HG03520 (cell line): ENCODE measurements around the gene PIR.

Experiments used
- ATAC-seq: cut with Tn5 transposase; IDR thresholded peaks from one replicate; pipeline ENCODE4 v1.9.1; 2021; ENCODE audit warnings: mild to moderate bottlenecking, moderate library complexity; ENCODE audit not compliant: unreplicated experiment

Gene PIR

DNA sequence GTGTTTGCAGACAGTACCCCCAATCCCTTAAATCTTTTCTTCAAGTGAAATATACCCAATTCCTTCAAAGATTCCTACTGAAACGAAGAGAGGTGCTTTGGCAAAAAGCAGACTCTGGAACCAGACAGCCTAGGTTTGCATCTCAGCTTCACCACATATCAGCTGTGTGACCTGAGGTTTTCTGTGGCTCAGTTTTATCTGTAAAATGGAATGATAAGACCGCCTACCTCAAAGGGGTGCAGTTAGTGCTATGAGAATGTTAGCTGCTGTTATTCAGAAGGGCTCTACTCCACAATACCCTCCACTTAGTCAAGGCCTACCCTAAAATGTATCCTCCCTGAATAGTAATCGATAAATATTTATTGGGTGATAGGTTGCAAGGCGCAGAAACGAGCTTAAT, 664 bp downstream of the PIR start:
- ATAC-seq = no peak

DNA sequence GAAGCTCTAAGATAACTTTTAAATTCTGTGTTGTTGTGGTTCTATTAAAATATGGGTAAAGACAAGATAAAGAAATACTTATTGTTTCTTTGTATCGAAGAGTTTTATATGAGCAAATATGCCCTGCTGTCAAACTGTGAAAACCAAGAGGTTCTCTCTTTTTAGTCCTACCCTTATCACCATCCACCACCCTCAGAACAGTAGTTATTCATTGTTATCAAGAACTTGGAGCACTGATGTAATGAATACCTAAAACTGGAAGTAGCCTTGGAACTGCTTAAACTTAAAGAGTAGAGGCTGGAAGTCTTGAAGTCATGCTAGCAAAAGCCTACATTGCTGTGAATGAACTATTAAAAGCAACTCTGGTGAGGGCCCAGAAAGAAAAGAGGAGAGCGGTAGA, 9.2 kb downstream of the PIR start:
- no peak for ATAC-seq

- ATAC-seq = no peak
These were observed 17.6 kb downstream of the PIR start for GRCh38 chrX:15475486-15475885.

DNA sequence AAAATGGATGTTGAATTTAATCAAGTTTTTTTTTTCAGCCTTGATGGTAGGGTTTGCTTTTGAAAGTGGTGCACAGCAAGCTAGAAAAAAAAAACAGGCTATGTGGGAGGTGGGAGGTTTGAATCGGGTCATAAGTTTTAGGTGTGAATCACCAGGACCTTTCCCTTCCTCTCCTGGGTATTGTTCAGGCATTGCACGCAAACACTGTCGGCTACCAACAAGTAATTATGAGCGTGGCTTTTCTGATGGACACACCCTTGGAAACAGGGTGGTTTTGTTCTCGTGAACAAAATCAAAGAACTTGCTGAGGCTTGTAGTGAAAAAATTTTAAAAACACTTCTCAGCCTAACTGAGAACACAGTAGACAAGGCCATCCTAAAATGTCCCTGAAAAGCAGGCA, 18.1 kb downstream of the PIR start:
- no peak for ATAC-seq

DNA sequence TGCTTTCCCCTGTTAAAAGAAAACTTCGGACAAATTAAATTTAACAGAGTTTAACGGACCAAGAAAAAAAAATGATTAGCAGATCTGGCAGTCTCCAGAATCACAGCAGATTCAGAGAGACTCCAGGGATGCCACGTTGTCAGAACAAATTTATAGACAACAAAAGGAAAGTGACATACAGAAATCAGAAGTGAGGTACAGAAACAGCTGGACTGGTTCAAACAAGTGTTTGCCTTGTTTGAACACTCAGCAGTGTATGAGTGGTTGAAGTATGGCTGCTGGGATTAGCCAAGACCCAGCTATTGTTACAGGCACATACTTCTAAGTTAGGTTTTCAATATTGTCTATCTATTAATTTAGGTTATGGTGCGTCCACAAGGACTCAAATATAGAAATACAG, 19.1 kb downstream of the PIR start:
- no peak for ATAC-seq

DNA sequence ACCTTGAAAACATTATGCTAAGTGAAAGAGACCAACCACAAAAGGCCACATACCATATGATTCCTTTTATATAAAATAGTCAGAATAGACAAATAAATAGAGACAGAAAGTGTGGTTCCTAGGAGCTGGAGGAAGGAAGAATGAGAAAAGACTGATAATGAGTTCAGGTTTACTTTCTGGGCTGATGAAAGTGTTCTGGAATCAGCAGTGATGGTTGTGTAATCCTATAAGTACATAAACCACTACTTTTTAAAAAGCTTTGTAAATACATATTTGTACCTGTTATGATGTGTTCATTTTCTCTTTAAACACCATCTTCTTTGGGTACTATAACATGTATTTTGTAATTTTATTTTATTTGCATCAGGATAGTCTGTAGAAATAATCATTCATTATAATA, 20.6 kb downstream of the PIR start:
- ATAC-seq = no peak

DNA sequence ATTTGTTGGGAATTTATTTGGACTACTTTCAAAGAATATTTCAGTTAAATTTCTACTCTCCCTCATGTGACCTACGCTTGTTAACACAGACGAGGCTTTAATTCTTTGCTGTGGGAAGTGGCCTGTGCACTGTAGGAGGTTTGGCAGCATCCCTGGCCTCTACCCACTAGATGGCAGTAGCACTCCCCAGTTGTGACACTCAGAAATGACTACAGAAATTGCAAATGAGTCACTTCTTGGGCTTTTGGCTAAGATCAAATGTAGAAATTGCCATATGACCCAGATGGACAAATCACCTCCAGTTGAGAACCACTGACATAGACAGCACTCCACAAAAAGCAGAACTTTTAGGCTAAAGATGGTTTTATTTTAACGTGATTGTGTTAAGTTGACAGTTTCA, 22.1 kb downstream of the PIR start:
- peak; percentile 79 for ATAC-seq

DNA sequence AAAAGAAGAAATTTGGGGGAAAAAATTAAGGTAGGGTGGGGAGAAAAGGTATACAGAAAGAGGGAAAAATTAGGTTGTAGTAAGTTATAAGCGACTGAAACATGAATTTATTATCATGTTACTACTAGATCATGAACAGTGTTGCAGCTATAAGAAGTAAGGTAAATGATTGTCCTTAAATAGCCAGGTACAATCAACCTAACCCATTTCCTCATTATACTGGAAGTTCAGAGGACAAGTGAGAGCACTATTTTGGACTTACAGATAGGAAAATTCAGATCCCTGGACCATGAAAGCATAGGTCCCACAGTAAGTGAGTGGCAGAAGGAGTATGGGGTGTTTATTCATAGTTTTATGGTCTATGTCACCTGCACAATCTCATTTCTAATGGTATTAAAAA, 23.5 kb downstream of the PIR start:
- no peak for ATAC-seq

DNA sequence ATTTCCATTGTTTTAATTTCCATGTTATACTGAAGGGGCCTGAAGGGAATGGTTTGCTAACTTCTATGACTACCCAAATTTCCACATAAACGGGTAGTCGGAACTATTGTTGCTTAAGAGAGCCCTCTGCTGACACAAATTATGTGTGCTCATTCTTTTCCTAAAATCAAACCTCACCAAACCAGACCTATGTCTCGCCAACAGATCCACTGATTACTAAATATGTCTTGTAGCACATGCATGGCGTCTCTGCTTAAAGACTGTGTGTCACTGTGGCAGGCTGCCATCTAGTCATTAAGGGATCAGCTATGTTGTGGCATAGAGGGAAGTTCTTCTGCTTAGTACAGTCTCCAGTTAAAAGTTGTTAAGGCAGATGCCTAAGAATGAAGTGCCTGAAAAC, 25.1 kb downstream of the PIR start:
- ATAC-seq = no peak

DNA sequence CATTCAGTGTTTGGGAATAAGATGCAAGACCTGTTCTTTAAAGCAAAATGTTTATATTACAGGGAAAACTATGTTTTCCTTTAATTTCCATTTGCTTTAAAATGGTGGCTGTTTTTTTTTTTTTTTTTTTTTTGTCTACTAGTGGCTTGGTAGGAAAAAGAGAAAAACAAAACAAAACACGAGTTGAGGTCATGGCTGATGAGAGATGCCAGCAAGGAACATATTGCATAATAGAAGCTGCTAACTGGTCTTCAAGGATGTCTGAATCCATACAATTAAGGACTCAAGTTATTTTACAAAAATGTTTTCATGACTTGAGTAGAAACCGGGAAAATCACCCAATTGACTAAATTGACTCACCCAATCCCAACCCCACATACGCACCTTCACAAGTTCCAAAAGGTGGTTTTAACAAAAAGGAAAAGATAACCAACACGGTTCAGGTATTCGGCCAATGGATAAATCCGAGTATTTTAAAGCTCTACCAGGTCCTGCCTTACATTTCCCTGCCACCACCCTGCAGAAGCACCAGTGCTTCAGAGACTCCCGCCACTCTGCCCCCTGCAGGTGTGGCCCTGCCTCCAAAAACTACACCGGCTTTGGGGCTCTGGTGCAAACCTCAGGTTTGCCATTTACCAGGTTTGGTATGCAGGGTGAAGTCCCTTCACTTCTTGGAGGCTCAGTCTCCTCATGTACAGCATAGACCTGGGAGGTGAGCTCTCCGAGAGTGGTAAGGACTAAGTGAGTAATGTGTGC, 27.1 kb downstream of the PIR start:
- no peak for ATAC-seq

GRCh38 chrX:15465347-15465746, 27.8 kb downstream of the PIR start:
- peak; percentile 63 for ATAC-seq

DNA sequence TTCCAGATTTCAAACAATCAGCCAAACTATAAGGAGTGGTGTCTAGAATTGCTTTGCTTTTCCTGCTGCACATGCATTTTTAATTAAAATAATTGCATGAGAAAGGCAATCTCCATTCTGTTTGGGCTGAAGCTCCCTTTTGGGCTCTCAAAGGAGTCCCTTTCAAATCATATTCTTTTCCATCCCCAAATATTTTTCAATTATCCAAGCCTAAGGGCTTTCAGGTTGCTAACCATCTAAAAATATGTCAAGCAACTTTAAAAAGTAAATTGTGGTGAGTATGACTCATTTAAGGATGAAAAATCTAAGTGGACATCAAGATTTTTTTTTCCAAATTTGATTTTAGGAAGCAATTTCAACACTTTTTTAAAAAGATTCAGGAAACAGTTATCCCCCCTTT, 28.4 kb downstream of the PIR start:
- no peak for ATAC-seq

- ATAC-seq = no peak
These were observed 41.2 kb downstream of the PIR start for GRCh38 chrX:15451913-15452312.

- ATAC-seq = no peak
These were observed 45.0 kb downstream of the PIR start for GRCh38 chrX:15448010-15448639.

DNA sequence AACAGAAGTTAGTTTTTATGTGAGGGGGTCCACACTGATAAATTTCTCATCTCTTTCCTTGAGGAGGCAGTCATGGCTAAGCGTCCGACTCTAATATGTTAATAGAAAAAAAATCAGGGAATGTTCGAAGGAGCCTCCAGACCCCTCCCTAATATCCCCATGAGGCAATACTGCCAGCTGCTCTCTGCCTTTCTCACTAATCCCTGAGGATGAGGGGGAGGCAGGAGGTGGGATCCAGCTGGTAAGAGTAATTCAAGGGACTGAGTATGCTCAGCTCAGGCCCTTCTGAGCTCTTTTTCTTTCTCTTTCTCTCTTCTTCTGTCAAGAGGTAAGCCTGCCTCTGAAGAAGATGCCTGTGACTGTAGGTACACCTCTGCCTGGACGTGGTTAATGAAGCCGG, 51.7 kb downstream of the PIR start:
- no peak for ATAC-seq

DNA sequence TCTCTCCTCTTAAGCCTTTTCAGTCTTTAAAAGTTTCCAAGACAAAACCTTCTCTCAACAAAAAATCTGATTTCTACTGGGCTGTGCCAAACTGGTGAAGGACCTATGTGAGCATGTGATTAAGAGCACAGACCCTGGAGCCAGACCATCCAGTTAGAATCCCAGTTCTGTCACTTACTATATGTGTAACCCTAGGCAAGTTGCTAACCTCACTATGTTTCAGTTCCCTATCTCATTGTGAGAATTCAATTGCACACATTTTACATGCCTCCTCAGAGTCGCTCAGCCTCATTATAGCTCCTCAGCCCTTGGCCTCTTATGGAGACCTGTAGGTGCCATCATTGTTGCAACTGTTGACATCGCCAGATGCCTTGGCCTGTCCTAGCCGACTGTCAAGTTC, 54.8 kb downstream of the PIR start:
- peak; percentile 95 for ATAC-seq

DNA sequence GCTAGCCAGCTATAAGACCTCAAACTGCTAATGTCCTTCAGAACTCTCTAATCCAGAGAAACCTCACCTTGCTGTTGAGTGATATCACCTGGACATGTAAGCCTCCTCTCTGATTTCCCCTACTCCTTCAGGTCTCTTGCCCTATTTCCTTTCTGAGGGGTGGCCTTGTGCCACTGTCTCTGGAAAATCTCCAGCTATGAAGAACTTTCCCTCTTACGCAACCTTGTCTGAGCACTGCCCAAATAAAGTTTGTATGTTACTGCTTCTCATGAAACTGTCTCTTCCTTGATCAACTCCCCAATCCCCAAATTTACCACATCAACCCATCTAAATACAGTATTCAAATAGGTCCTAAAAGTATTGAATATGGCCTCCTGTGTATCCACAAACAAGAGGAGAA, 55.4 kb downstream of the PIR start:
- ATAC-seq = no peak

DNA sequence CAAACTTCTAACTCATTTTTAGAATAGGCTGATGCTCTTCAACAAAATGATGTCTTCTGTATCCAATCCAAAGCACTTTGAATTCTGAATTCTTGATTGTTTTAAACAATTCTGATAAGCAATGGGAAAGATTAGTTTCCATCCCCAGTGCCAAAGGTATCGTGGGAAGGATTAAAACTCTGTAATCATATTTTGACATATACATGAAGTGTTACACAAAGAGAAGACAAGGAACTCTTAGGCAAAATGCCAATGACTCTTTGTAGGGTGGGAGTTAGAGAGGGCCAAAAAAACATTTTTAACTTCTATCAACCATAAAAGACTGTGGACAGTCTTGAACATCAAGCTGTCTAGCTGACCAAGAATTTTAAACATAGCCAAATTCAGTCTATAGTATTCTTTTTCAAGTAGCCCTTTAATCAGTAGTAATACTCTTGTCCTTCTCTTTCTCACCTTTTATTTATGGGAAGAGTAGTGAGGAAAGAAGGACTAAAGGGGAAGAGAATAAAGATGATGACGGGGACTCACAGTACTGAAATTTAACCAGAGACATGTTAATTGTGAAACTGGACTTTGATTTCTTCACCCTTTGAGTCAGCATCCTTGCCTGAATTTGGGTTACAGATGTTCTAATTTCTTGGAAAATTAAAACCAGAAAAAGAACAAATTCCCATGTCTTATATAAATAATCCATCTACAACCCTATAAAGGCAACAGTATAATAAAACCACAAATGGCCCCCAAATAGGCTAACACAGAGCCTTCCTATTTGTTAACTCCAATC, 57.1 kb downstream of the PIR start:
- ATAC-seq = no peak

DNA sequence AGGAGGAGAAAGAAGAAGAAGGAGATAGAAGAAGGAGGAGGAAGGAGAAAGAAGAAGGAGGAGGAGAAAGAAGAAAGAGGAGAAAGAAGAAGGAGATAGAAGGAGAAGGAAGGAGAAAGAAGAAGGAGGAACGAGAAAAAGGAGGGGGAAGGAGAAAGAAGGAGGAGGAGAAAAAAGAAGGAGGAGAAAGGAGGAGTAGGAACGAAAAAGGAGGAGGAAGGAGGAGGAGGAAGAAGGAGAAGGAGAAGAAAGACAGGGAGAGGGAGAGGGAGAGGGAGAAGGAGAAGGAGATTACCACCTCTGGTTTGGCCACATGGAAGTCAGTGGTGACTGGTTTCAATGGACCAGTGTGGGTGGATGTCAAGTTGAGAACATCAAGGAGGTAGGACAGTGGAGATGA, 58.9 kb downstream of the PIR start:
- ATAC-seq = no peak

- no peak for ATAC-seq
These were observed 62.5 kb downstream of the PIR start for GRCh38 chrX:15430584-15430983.

DNA sequence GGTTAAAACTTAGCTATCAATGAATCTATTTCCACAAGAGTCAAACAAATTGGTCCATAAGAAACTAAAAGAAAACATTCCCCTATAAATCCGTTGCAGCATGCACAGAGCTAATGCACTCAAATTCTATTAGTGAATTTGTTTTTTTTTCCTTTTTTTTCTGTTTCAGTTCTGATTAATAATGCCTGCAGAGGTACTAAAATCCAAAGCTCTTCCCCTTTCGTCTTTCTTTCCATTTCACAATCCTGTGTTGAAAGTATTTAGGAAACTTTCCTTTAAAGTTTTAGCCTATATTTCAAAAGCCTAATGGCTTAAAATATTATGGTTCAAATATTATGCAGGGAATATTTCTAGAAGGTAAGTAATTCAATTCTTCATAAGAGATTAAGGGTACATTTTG, 63.1 kb downstream of the PIR start:
- no peak for ATAC-seq

DNA sequence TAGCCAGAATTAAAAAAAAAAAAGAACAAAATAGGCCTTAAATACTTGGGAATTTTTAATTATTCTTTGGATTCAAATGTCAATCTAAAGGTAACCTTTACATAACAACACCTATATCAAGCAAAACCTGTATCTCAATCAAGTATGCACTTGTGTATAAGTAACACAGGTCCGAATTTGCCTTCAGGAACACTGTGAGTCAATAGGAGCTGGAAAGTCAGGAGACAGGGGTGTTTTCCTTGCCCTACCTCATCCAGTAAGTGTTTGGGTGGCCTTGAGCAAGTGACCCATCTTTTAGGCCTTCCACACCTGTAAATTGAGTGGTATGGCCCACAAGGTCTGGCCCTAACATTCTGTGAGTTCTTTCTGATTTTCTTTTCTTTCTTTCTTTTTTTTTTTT, 68.1 kb downstream of the PIR start:
- no peak for ATAC-seq
